PC-3 (cell line): ENCODE data around the gene GNAT2. TPM values are rescaled to one million over a fixed set of nuclear protein-coding genes. Genes with fewer than 3 reads are reported as not detected.

ENCODE experiments used
- ATAC-seq: fragments of 200-7000 bp; cut with Tn5 transposase; 2 replicates; pipeline ENCODE4 v1.9.1; 2020; ENCODE audit warnings: mild to moderate bottlenecking, moderate library complexity
- BruUV-seq: library from RNA; stranded (reverse); fragments of 400-500 nt; replicated peaks from 2 replicates; lab custom pipeline; 2021; lab: Mats Ljungman, UMichigan
- CTCF ChIA-PET: fragments of 300-600 bp; sonication (Branson Sonifier 250); formaldehyde crosslinking; loops from one replicate; lab custom pipeline; 2022; ENCODE audit warnings: antibody characterized with exemption; lab: Charles Lee
- POLR2A ChIA-PET: fragments of 300-600 bp; sonication (Branson Sonifier 250); formaldehyde crosslinking; loops from one replicate; lab custom pipeline; 2022; ENCODE audit warnings: antibody characterized with exemption; ENCODE audit not compliant: unreplicated experiment; lab: Charles Lee
- DNase-seq: peaks from one replicate; pipeline ENCODE4 v3.0.0-alpha.2; 2015
- H2AFZ ChIP-seq: fragments of 300-600 bp; sonication (generic); 2 replicates; pipeline ENCODE4 v1.6.0; 2016; ENCODE audit warnings: antibody characterized with exemption, low read length
- H3F3A ChIP-seq: fragments of 300-600 bp; sonication (generic); one replicate; pipeline ENCODE4 v1.6.0; 2017; ENCODE audit warnings: antibody characterized with exemption, low read length, control low read depth, mild to moderate bottlenecking; ENCODE audit not compliant: unreplicated experiment
- H3K27ac ChIP-seq: fragments of 300-600 bp; sonication (generic); 2 replicates; pipeline ENCODE4 v1.5.1; 2016; ENCODE audit warnings: mild to moderate bottlenecking, low read length
- H3K27me3 ChIP-seq: fragments of 300-600 bp; sonication (generic); 2 replicates; pipeline ENCODE4 v1.6.1; 2016; ENCODE audit warnings: low read length, mixed read lengths
- H3K36me3 ChIP-seq: fragments of 300-600 bp; sonication (generic); 2 replicates; pipeline ENCODE4 v1.6.1; 2016; ENCODE audit warnings: low read depth, mixed run types, low read length, mixed read lengths
- H3K4me1 ChIP-seq: fragments of 300-600 bp; sonication (generic); 2 replicates; pipeline ENCODE4 v1.5.1; 2016; ENCODE audit warnings: low read length; ENCODE audit not compliant: insufficient read depth
- H3K4me2 ChIP-seq: fragments of 300-600 bp; sonication (generic); 2 replicates; pipeline ENCODE4 v1.6.0; 2016; ENCODE audit warnings: low read length
- H3K4me3 ChIP-seq: fragments of 300-600 bp; sonication (generic); 2 replicates; pipeline ENCODE4 v1.5.1; 2016; ENCODE audit warnings: mild to moderate bottlenecking, low read length, mixed read lengths
- H3K79me2 ChIP-seq: fragments of 300-600 bp; sonication (generic); 2 replicates; pipeline ENCODE4 v1.6.1; 2017; ENCODE audit warnings: low read length, mixed read lengths
- H3K9ac ChIP-seq: fragments of 300-600 bp; sonication (generic); 2 replicates; pipeline ENCODE4 v1.6.0; 2016; ENCODE audit warnings: mild to moderate bottlenecking, low read length
- H3K9me2 ChIP-seq: fragments of 300-600 bp; sonication (generic); replicated peaks from 2 replicates; pipeline ENCODE4 v1.6.1; 2016; ENCODE audit warnings: mixed run types, low read length, mixed read lengths
- H3K9me3 ChIP-seq: fragments of 300-600 bp; sonication (generic); 2 replicates; pipeline ENCODE4 v1.6.1; 2016; ENCODE audit warnings: low read length, mixed read lengths
- H4K20me1 ChIP-seq: fragments of 300-600 bp; sonication (generic); 2 replicates; pipeline ENCODE4 v1.6.1; 2016; ENCODE audit warnings: low read length, mixed read lengths
- EZH2 ChIP-seq: fragments of 300-600 bp; sonication (generic); IDR thresholded peaks from one replicate; pipeline ENCODE4 v1.6.1; 2017; ENCODE audit warnings: antibody characterized with exemption, mild to moderate bottlenecking, low read length; ENCODE audit not compliant: unreplicated experiment
- EZH2phosphoT487 ChIP-seq: fragments of 300-600 bp; sonication (generic); IDR thresholded peaks from 2 replicates; pipeline ENCODE4 v1.6.1; 2018; ENCODE audit warnings: mild to moderate bottlenecking, antibody characterized with exemption, low read length, borderline replicate concordance
- intact Hi-C: fragments of 100-400 bp; cut with micrococcal nuclease; formaldehyde crosslinking; loops from 2 replicates; pipeline ENCODE4 v1.9.0; 2023
- total RNA-seq: library from RNA; depleted of rRNA; stranded (reverse); fragments of >200 nt; gene quantifications from 2 replicates; pipeline ENCODE4 v1.2.3, GENCODE V29; 2014
- TF ChIP-seq, protein P1 (sequence below): fragments of 300-600 bp; sonication (generic); conservative IDR thresholded peaks from 2 replicates; pipeline ENCODE4 v1.5.1; 2017; ENCODE audit warnings: antibody characterized with exemption, low read depth, mild to moderate bottlenecking, low read length

The GNAT2 gene
- total RNA-seq, 1 experiment from 2014 or later, result 0.69 TPM

DNA sequence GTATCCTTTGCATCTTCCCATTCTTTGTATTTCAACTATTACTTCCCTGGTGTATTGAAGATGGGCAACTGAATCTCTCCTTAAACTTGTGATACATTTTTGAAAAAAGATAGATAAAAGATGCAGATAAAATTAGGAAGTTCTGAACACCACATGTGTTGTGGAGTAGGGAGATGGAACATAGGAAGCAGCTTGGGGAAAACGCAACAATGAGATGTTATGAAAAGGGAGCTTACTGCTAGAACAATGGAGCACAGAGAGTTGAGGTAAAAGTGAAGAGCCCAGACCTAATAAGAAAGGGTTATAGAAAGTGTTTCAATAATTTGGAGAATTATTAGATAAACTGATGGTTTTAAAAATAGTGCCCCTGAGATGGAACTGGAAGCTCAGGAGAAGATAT lies 50.1 kb downstream of the GNAT2 start:
- Histone ChIP-seq H3K4me2 (no peak overlapping the region), H3K36me3 (no peaks in the 10 kb centered on the region), H4K20me1 (peaks cover 10% of the 10 kb centered on the region), H2AFZ (no peak overlapping the region), H3K4me1 (peaks cover 23% of the 10 kb centered on the region), H3K9ac (no peak overlapping the region), H3K79me2 (peaks cover 88% of the 10 kb centered on the region), H3K9me3 (no peaks in the 10 kb centered on the region), H3K4me3 (no peak overlapping the region), H3K27ac (no peak overlapping the region), H3K27me3 (no peaks in the 10 kb centered on the region), H3F3A (no peaks in the 10 kb centered on the region), H3K9me2 (no peaks in the 10 kb centered on the region)
- CTCF ChIA-PET, result interaction anchor here (0.6 kb wide), 1 partner anchor 51 kb away, joined by 4 read pairs; no protein-coding TSS in a partner anchor
- intact Hi-C loops, result loop anchor here (2.0 kb wide), 1 partner anchor 17 kb away; no protein-coding TSS in a partner anchor
- POLR2A ChIA-PET, result interaction anchor here (1.0 kb wide), 1 partner anchor 21 kb away, joined by 3 read pairs; the partner anchor contains the start of gene GNAI3
- ATAC-seq, result no peak
- no peak for TF ChIP-seq EZH2
- no peak for TF ChIP-seq EZH2phosphoT487
- TF ChIP-seq, protein P1, sequence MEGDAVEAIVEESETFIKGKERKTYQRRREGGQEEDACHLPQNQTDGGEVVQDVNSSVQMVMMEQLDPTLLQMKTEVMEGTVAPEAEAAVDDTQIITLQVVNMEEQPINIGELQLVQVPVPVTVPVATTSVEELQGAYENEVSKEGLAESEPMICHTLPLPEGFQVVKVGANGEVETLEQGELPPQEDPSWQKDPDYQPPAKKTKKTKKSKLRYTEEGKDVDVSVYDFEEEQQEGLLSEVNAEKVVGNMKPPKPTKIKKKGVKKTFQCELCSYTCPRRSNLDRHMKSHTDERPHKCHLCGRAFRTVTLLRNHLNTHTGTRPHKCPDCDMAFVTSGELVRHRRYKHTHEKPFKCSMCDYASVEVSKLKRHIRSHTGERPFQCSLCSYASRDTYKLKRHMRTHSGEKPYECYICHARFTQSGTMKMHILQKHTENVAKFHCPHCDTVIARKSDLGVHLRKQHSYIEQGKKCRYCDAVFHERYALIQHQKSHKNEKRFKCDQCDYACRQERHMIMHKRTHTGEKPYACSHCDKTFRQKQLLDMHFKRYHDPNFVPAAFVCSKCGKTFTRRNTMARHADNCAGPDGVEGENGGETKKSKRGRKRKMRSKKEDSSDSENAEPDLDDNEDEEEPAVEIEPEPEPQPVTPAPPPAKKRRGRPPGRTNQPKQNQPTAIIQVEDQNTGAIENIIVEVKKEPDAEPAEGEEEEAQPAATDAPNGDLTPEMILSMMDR, result no peak
- DNase-seq, result no peak
- no TSS peak for BruUV-seq

GRCh38 chr1:109567877-109568672 lies 51.3 kb downstream of the GNAT2 start:
- intact Hi-C loops, result loop anchor here (2.0 kb wide), 1 partner anchor 15 kb away; no protein-coding TSS in a partner anchor
- Histone ChIP-seq H3K79me2 (peaks cover 95% of the 10 kb centered on the region), H2AFZ (no peak overlapping the region), H3K4me2 (no peak overlapping the region), H3F3A (no peaks in the 10 kb centered on the region), H4K20me1 (peaks cover 16% of the 10 kb centered on the region), H3K9me3 (no peaks in the 10 kb centered on the region), H3K27me3 (no peaks in the 10 kb centered on the region), H3K4me3 (no peak overlapping the region), H3K36me3 (no peaks in the 10 kb centered on the region), H3K9ac (no peak overlapping the region), H3K9me2 (no peaks in the 10 kb centered on the region), H3K27ac (no peak overlapping the region), H3K4me1 (peaks cover 30% of the 10 kb centered on the region)
- BruUV-seq, result no TSS peak
- ATAC-seq, result no peak
- DNase-seq, result no peak
- POLR2A ChIA-PET, result no interaction called here
- CTCF ChIA-PET, result no interaction called here
- no peak for TF ChIP-seq EZH2
- TF ChIP-seq EZH2phosphoT487, result no peak
- TF ChIP-seq, protein P1, result no peak

DNA sequence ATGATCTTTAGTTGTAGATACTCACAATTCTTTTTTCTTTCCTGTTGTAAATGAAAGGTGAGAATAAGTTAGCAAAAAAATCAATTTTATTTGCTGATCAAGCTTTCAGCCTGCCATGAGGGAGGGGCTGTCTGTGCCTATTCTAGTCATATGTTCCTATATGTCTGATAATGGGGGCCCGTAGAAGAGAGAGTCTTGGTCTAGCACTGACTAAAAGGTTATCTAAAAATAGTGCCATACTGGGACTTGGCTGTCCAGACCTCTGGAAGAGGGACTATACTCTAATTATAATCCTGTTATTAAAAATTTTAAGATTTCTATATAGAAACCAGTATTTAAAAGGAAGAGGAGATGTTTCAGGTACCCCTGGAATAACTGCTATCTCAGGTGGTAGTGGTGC lies 52.4 kb downstream of the GNAT2 start:
- intact Hi-C loops, result no loop called here
- ATAC-seq, result no peak
- no peak for DNase-seq
- Histone ChIP-seq H2AFZ (no peak overlapping the region), H3K9ac (no peak overlapping the region), H3K36me3 (no peaks in the 10 kb centered on the region), H4K20me1 (peaks cover 25% of the 10 kb centered on the region), H3K9me3 (no peaks in the 10 kb centered on the region), H3K79me2 (peaks cover 95% of the 10 kb centered on the region), H3F3A (no peaks in the 10 kb centered on the region), H3K27me3 (no peaks in the 10 kb centered on the region), H3K4me3 (no peak overlapping the region), H3K4me2 (no peak overlapping the region), H3K27ac (no peak overlapping the region), H3K9me2 (no peaks in the 10 kb centered on the region), H3K4me1 (peaks cover 39% of the 10 kb centered on the region)
- BruUV-seq, result no TSS peak
- TF ChIP-seq EZH2phosphoT487 (no peak), EZH2 (no peak)
- TF ChIP-seq, protein P1, result no peak
- POLR2A ChIA-PET, result interaction anchor here (0.5 kb wide), 1 partner anchor 19 kb away, joined by 4 read pairs; the partner anchor contains the start of gene GNAI3
- CTCF ChIA-PET, result no interaction called here
